Mesenchymal stem cell (in vitro differentiated cells and primary cell): ENCODE measurements around the gene PDCD11.

Experiments
- DNase-seq: peaks from one replicate; pipeline ENCODE4 v3.0.0-alpha.2; 2013
- H2AFZ ChIP-seq: one replicate; pipeline ENCODE4 v1.6.1; 2013; ENCODE audit warnings: low read depth, mild to moderate bottlenecking, control low read depth, inconsistent platforms, low read length, moderate library complexity
- H2AK5ac ChIP-seq: 2 replicates; pipeline ENCODE4 v1.6.1; 2013; ENCODE audit warnings: low read length, moderate library complexity, mild to moderate bottlenecking, inconsistent platforms; ENCODE audit not compliant: severe bottlenecking
- H2BK120ac ChIP-seq: one replicate; pipeline ENCODE4 v1.6.1; 2013; ENCODE audit warnings: low read depth, mild to moderate bottlenecking, inconsistent platforms, low read length, moderate library complexity
- H2BK12ac ChIP-seq, 2 experiments: one replicate each; pipeline ENCODE4 v1.6.1; 2013; ENCODE audit warnings: inconsistent platforms in 2 of 2, low read length in 2 of 2, mild to moderate bottlenecking in 2 of 2, moderate library complexity in 2 of 2, control low read depth in 1 of 2
- H2BK15ac ChIP-seq: one replicate; pipeline ENCODE4 v1.6.1; 2013; ENCODE audit warnings: mild to moderate bottlenecking, low read depth, inconsistent platforms; ENCODE audit not compliant: poor library complexity, severe bottlenecking
- H2BK5ac ChIP-seq: 2 replicates; pipeline ENCODE4 v1.6.1; 2013; ENCODE audit warnings: low read depth, mild to moderate bottlenecking, low read length, control low read depth, inconsistent platforms; ENCODE audit not compliant: poor library complexity, severe bottlenecking
- H3K14ac ChIP-seq, 2 experiments: one replicate each; pipeline ENCODE4 v1.6.1; 2013; ENCODE audit warnings: inconsistent platforms in 2 of 2, low read length in 2 of 2, control low read depth in 1 of 2, mild to moderate bottlenecking in 1 of 2, moderate library complexity in 1 of 2
- H3K18ac ChIP-seq, 2 experiments: one replicate each; pipeline ENCODE4 v1.6.1; 2013; ENCODE audit warnings: inconsistent platforms in 2 of 2, low read length in 2 of 2, control low read depth in 1 of 2, low read depth in 1 of 2, mild to moderate bottlenecking in 1 of 2
- H3K23ac ChIP-seq, 2 experiments: one replicate each; pipeline ENCODE4 v1.6.1; 2013; ENCODE audit warnings: inconsistent platforms in 2 of 2, low read length in 2 of 2, mild to moderate bottlenecking in 2 of 2, moderate library complexity in 2 of 2, control low read depth in 1 of 2
- H3K27ac ChIP-seq: 2 replicates; pipeline ENCODE4 v1.5.1; 2013; ENCODE audit warnings: mild to moderate bottlenecking, moderate library complexity, low read length, control low read depth, inconsistent platforms; ENCODE audit not compliant: poor library complexity, severe bottlenecking
- H3K27me3 ChIP-seq, 2 experiments: 2 replicates each; pipeline versions ENCODE4 v1.6.1 to v1.7.0; 2013; ENCODE audit warnings: low read length in 2 of 2, mild to moderate bottlenecking in 2 of 2, moderate library complexity in 2 of 2, control low read depth in 1 of 2, inconsistent platforms in 1 of 2; ENCODE audit not compliant: control insufficient read depth in 1 of 2, insufficient read depth in 1 of 2
- H3K36me3 ChIP-seq, 2 experiments: 2 replicates each; pipeline versions ENCODE4 v1.6.1 to v1.7.0; 2013; ENCODE audit warnings: low read length in 2 of 2, control low read depth in 1 of 2, inconsistent platforms in 1 of 2, low read depth in 1 of 2, mild to moderate bottlenecking in 1 of 2; ENCODE audit not compliant: insufficient read depth in 2 of 2, control insufficient read depth in 1 of 2
- H3K4ac ChIP-seq, 2 experiments: one replicate each; pipeline ENCODE4 v1.6.1; 2013; ENCODE audit warnings: inconsistent platforms in 2 of 2, low read length in 2 of 2, mild to moderate bottlenecking in 2 of 2, moderate library complexity in 2 of 2, control low read depth in 1 of 2, low read depth in 1 of 2
- H3K4me1 ChIP-seq: 2 replicates; pipeline ENCODE4 v1.6.1; 2013; ENCODE audit warnings: low read depth, low read length, control low read depth; ENCODE audit not compliant: control insufficient read depth, insufficient read depth
- H3K4me2 ChIP-seq: 2 replicates; pipeline ENCODE4 v1.6.1; 2013; ENCODE audit warnings: low read length, mild to moderate bottlenecking, inconsistent platforms; ENCODE audit not compliant: poor library complexity, severe bottlenecking
- H3K4me3 ChIP-seq, 2 experiments: 2 replicates each; pipeline versions ENCODE4 v1.5.1 to v1.7.0; 2013; ENCODE audit warnings: low read length in 2 of 2, mild to moderate bottlenecking in 2 of 2, control low read depth in 1 of 2, low read depth in 1 of 2; ENCODE audit not compliant: insufficient read depth in 1 of 2
- H3K79me1 ChIP-seq: replicated peaks from 2 replicates; pipeline ENCODE4 v1.6.1; 2013; ENCODE audit warnings: mild to moderate bottlenecking, control low read depth, low read length, inconsistent platforms; ENCODE audit not compliant: poor library complexity, severe bottlenecking
- H3K9ac ChIP-seq: 2 replicates; pipeline ENCODE4 v1.7.0; 2013; ENCODE audit warnings: mild to moderate bottlenecking, low read length, moderate library complexity
- H3K9me3 ChIP-seq: 2 replicates; pipeline ENCODE4 v1.7.0; 2013; ENCODE audit warnings: mild to moderate bottlenecking, low read length; ENCODE audit not compliant: control insufficient read depth
- H4K8ac ChIP-seq: one replicate; pipeline ENCODE4 v1.6.1; 2013; ENCODE audit warnings: inconsistent platforms, mild to moderate bottlenecking, low read length, moderate library complexity
- H4K91ac ChIP-seq: one replicate; pipeline ENCODE4 v1.6.1; 2013; ENCODE audit warnings: mild to moderate bottlenecking, low read length, inconsistent platforms
- WGBS: methylation state at CpG from one replicate; pipeline ENCODE4 v1.1.7; 2013; ENCODE audit warnings: mixed read lengths; 5-methylcytosine and 5-hydroxymethylcytosine counted together

The PDCD11 gene

DNA sequence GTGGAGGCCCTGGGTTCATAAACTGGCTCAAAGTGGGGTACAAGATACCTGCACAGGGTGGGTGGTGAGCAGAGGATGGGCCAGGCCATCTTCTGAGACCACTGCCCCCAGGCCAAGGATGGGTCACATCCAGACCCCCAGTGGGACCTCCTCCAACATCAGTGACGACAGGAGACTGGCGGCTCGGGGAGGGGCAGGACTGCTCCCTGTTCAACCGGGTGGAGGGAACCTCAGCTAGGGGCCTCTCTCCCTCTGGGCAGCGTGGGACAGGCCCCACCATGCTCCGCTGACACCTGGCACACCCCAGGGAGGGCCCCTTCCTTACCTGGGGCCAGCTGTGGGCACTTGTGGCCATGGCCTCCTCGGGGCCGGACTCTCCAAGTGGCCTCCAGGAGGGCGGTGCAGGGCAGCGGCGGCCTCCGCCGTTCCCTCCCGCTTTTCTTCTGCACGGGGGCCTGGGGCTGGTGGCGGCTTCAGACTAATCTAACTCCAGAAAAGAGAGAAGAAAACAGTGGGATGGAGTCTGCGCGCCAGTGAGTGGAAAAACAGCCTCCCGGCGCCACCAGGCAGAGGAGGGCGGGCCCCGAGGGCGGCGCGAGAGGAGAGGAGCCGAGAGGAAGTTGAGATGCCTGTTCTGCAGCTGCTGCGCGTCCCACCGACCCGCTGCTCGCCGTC, 55.5 kb downstream of the PDCD11 start, which contains the start of gene CALHM2:
Gene CALHM2, minus strand, starts transcription at position 540 of the 675 bp plus-strand sequence. CDS start 2,429 bp downstream, outside the sequence.
- Histone ChIP-seq H3K4ac (peak within 1 kb of the TSS; percentile 76 to 82), H3K9me3 (no peaks in the 10 kb centered on the region), H3K79me1 (peaks cover 7% of the 10 kb centered on the region), H3K14ac (no peak within 1 kb of the TSS), H3K4me1 (peaks cover 16% of the 10 kb centered on the region), H2BK5ac (no peak within 1 kb of the TSS), H3K27ac (no peak within 1 kb of the TSS), H3K4me3 (peak within 1 kb of the TSS; percentile 46 to 98), H3K9ac (peak within 1 kb of the TSS; percentile 95), H3K36me3 (peaks cover 22 to 30% of the 10 kb centered on the region in 2 experiments), H4K91ac (peak within 1 kb of the TSS; percentile 94), H2BK15ac (peak within 1 kb of the TSS; percentile 78), H3K27me3 (no peaks in the 10 kb centered on the region), H3K23ac (peak within 1 kb of the TSS in 1 of 2 experiments; percentile 56), H2BK12ac (peak within 1 kb of the TSS; percentile 57 to 59), H4K8ac (peak within 1 kb of the TSS; percentile 99), H2AK5ac (no peak within 1 kb of the TSS), H2AFZ (peak within 1 kb of the TSS; percentile 69), H3K18ac (peak within 1 kb of the TSS; percentile 83 to 85), H3K4me2 (peak within 1 kb of the TSS; percentile 71), H2BK120ac (no peak within 1 kb of the TSS)
- WGBS, result 11% methylated on average over 26 of the region's 32 CpGs
- peak; percentile 68 for DNase-seq

DNA sequence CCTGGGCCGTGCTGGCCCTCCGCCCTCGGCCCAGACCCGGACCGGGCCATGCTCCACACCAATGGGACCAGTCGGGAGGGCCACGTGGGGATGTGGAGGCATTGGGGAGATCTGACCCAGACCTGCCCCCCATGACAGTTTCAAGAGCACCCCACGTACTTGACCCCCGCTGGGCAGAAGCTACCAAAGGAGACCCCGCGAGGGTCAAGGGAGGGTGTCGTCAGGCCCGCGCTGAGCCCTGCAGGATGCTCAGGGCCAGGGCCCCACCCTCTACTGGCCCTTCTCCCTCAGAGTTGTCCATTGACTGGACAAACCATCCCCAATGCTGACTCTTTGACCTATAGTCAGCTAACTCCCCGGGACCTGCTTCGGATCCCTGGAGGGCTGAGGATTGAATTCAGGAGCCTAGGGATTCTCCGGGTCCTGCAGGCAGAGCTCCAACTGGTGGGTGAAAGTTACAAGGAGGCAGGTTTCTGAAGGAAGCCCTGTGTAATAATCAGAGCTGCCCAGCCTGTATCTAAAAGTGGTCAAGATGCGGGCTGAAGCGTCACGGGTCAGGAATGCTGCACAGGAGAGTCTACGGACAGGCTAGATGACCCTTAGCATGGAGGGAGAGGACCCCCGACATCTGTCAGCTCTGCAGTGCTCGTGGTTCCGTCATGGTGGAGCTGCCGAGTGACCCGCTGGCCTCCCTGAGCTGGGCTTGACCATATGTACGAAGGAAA, 56.2 kb downstream of the PDCD11 start:
- Histone ChIP-seq H3K79me1 (peaks cover 7% of the 10 kb centered on the region), H3K14ac (no peak overlapping the region), H4K8ac (peak overlapping the region; percentile 99), H2BK15ac (peak overlapping the region; percentile 78), H3K18ac (peak overlapping the region; percentile 67 to 85), H2BK5ac (no peak overlapping the region), H2BK12ac (peak overlapping the region in 1 of 2 experiments; percentile 50), H3K36me3 (peaks cover 15 to 23% of the 10 kb centered on the region in 2 experiments), H3K4me1 (peaks cover 16% of the 10 kb centered on the region), H2AFZ (peak overlapping the region; percentile 69), H3K9ac (peak overlapping the region; percentile 95), H3K27ac (no peak overlapping the region), H2BK120ac (no peak overlapping the region), H3K4ac (peak overlapping the region in 1 of 2 experiments; percentile 35), H2AK5ac (no peak overlapping the region), H3K9me3 (no peaks in the 10 kb centered on the region), H3K23ac (peak overlapping the region in 1 of 2 experiments; percentile 56), H4K91ac (peak overlapping the region; percentile 94), H3K4me2 (peak overlapping the region; percentile 71), H3K27me3 (no peaks in the 10 kb centered on the region), H3K4me3 (peak overlapping the region; percentile 43 to 98)
- WGBS, result 25% methylated on average over 19 of the region's 27 CpGs
- no peak for DNase-seq

DNA sequence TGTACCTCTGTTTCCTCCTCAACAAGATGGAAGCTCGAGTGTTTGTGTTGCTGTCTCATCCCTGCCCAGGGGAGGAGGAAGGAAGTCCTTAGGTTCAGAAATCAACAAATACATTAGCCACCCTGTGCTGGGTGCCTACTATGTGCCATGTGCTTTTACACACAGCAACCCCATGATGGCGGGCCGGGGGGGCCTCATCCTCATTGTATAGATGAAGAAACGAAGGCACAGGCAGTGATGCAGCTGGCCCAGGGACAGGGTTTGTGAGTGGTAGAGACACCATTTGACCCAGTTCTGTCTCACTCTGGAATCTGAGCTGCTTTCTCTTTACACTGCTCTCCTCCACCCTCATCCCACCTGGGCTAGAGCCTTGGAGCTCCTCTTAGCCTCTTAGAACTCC, 57.6 kb downstream of the PDCD11 start:
- Histone ChIP-seq H3K4ac (no peak overlapping the region), H2AFZ (no peak overlapping the region), H3K18ac (no peak overlapping the region), H3K4me1 (peaks cover 13% of the 10 kb centered on the region), H3K14ac (no peak overlapping the region), H4K91ac (no peak overlapping the region), H4K8ac (no peak overlapping the region), H2AK5ac (no peak overlapping the region), H3K4me2 (no peak overlapping the region), H2BK5ac (no peak overlapping the region), H3K9ac (no peak overlapping the region), H3K9me3 (no peaks in the 10 kb centered on the region), H3K27ac (no peak overlapping the region), H3K23ac (no peak overlapping the region), H2BK15ac (no peak overlapping the region), H3K36me3 (peaks cover 13 to 18% of the 10 kb centered on the region in 2 experiments), H2BK120ac (no peak overlapping the region), H3K4me3 (no peak overlapping the region), H2BK12ac (no peak overlapping the region), H3K27me3 (peaks cover 0 to 5% of the 10 kb centered on the region in 2 experiments), H3K79me1 (peaks cover 7% of the 10 kb centered on the region)
- DNase-seq, result no peak
- 91% methylated on average over 4 of the region's 4 CpGs for WGBS

DNA sequence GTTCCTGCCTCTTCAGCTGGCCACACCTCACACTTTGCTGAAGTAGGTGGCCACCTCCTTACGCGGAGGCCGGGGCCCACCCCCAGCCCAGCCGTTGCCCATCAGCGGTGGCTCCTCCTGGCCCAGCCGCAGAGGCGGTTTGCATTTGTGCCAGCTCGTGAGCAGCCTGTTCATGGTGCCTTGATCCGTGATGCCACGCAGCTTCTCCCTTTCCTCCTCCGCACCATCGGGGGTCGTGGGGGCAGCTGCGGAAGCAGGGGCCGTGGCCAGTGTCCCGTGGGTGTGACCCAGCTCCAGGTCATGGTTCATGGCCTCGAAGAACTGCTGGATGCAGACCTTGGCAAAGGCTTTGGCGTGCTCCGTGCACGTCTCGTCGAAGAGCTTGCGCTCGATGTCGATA, 58.8 kb downstream of the PDCD11 start:
- H4K91ac ChIP-seq, result no peak overlapping the region
- H3K4me1 ChIP-seq, result peaks cover 12% of the 10 kb centered on the region
- no peaks in the 10 kb centered on the region for H3K79me1 ChIP-seq
- no peak overlapping the region for H3K4me3 ChIP-seq
- no peak overlapping the region for H3K18ac ChIP-seq
- H3K4me2 ChIP-seq, result no peak overlapping the region
- H2AFZ ChIP-seq, result no peak overlapping the region
- no peak overlapping the region for H2AK5ac ChIP-seq
- peaks cover 3 to 6% of the 10 kb centered on the region in 2 experiments for H3K36me3 ChIP-seq
- no peak overlapping the region for H3K9ac ChIP-seq
- H3K27me3 ChIP-seq, result peaks cover 0 to 10% of the 10 kb centered on the region in 2 experiments
- H2BK120ac ChIP-seq, result no peak overlapping the region
- H2BK15ac ChIP-seq, result no peak overlapping the region
- no peak overlapping the region for H3K27ac ChIP-seq
- 92% methylated on average over 25 of the region's 25 CpGs for WGBS
- H3K4ac ChIP-seq, result no peak overlapping the region
- no peak overlapping the region for H3K14ac ChIP-seq
- H2BK5ac ChIP-seq, result no peak overlapping the region
- no peak for DNase-seq
- H2BK12ac ChIP-seq, result no peak overlapping the region
- no peak overlapping the region for H4K8ac ChIP-seq
- H3K23ac ChIP-seq, result no peak overlapping the region
- H3K9me3 ChIP-seq, result no peaks in the 10 kb centered on the region
